ENCODE measurements around the gene RNF2.

The RNF2 gene

DNA sequence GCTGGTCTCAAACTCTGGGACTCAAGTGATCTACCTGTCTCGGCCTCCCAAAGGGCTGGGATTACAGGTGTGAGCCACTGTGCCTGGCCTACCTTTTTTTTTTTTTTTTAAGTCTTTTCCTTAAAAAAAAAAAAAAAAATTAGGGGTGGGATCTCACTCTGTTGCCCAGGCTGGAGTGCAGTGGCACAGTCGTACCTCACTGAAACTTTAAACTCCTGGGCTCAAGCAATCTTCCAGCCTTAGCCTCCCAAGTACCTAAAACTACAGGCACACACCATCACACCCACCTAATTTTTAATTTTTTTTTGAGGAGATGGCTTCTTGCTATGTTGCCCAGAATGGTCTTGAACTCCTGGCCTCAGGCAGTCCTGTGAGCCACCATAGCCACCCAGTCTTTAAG is 38.5 kb downstream of the RNF2 start:
- Histone ChIP-seq H3K14ac (ENCODE audit: low read length) (no peak overlapping the region), H3K4me2 (ENCODE audit: low read length) (no peak overlapping the region), H2BK12ac (ENCODE audit: low read length) (no peak overlapping the region), H3K79me2 (ENCODE audit: control insufficient read depth, insufficient read depth, low read length, poor library complexity) (peaks cover 3% of the 10 kb centered on the region), H3K4ac (ENCODE audit: low read depth, low read length) (peak overlapping the region; percentile 89), H3K79me1 (ENCODE audit: low read length) (no peaks in the 10 kb centered on the region), H2BK120ac (ENCODE audit: insufficient read depth, low read length, poor library complexity) (no peak overlapping the region), H3K36me3 (ENCODE audit: control insufficient read depth in 1 of 2, insufficient read depth in 2 of 2, low read length in 2 of 2) (no peaks in the 10 kb centered on the region), H4K91ac (ENCODE audit: low read depth, low read length) (no peak overlapping the region), H3K4me3 (ENCODE audit: low read depth, low read length) (no peak overlapping the region), H3K4me1 (ENCODE audit: control insufficient read depth in 1 of 2, insufficient read depth in 2 of 2, low read length in 2 of 2) (no peaks in the 10 kb centered on the region), H3K9ac (ENCODE audit: low read length) (no peak overlapping the region), H2BK5ac (ENCODE audit: low read depth, low read length, poor library complexity) (no peak overlapping the region), H4K8ac (ENCODE audit: low read depth, low read length) (no peak overlapping the region), H3K23ac (ENCODE audit: low read length) (no peak overlapping the region), H3K27me3 (ENCODE audit: insufficient read depth, low read length) (no peaks in the 10 kb centered on the region), H3K18ac (ENCODE audit: low read length) (no peak overlapping the region), H2AFZ (ENCODE audit: insufficient read depth, low read length, poor library complexity) (no peak overlapping the region), H2AK5ac (ENCODE audit: low read length) (no peak overlapping the region), H3K9me3 (ENCODE audit: insufficient read depth, low read depth, low read length) (no peaks in the 10 kb centered on the region), H4K12ac (ENCODE audit: low read depth, low read length) (no peak overlapping the region), H3K27ac (ENCODE audit: low read depth, low read length) (no peak overlapping the region)
- no CpG with 5 or more reads among the region's 2 CpGs for whole genome bisulfite sequencing (ENCODE audit: extremely low coverage, insufficient coverage, insufficient read length)
- DNase-seq = no peak

DNA sequence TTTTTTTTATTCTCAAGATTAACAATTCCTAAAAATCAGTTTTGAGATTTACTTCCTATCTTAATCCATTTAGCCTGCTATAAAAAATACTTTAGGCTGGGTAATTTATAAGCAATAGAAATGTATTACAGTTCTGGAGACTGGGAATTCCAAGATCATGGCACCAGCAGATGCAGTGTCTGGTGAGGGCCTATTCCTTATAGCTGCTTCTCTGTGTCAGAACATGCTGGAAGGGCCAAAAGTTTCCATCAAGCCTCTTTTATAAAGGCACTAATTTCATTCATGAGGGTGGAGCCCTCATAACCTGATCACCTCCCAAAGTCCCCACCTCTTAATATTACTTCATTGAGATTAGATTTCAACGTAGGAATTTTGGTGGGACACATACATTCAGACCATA is 41.7 kb downstream of the RNF2 start:
- H3K4me2 ChIP-seq (ENCODE audit: low read length) = no peak overlapping the region
- H3K79me2 ChIP-seq (ENCODE audit: control insufficient read depth, insufficient read depth, low read length, poor library complexity) = no peaks in the 10 kb centered on the region
- no peak overlapping the region for H4K91ac ChIP-seq (ENCODE audit: low read depth, low read length)
- H3K4ac ChIP-seq (ENCODE audit: low read depth, low read length) = no peak overlapping the region
- H4K12ac ChIP-seq (ENCODE audit: low read depth, low read length) = no peak overlapping the region
- no peaks in the 10 kb centered on the region for H3K79me1 ChIP-seq (ENCODE audit: low read length)
- H3K23ac ChIP-seq (ENCODE audit: low read length) = no peak overlapping the region
- H3K9ac ChIP-seq (ENCODE audit: low read length) = no peak overlapping the region
- H2BK120ac ChIP-seq (ENCODE audit: insufficient read depth, low read length, poor library complexity) = no peak overlapping the region
- peaks cover 5 to 8% of the 10 kb centered on the region in 2 experiments for H3K36me3 ChIP-seq (ENCODE audit: control insufficient read depth in 1 of 2, insufficient read depth in 2 of 2, low read length in 2 of 2)
- H3K27me3 ChIP-seq (ENCODE audit: insufficient read depth, low read length) = no peaks in the 10 kb centered on the region
- no peak overlapping the region for H4K8ac ChIP-seq (ENCODE audit: low read depth, low read length)
- no peak overlapping the region for H2AK5ac ChIP-seq (ENCODE audit: low read length)
- WGBS (ENCODE audit: extremely low coverage, insufficient coverage, insufficient read length) = no CpG with 5 or more reads among the region's 1 CpG
- no peak overlapping the region for H3K18ac ChIP-seq (ENCODE audit: low read length)
- no peak overlapping the region for H2AFZ ChIP-seq (ENCODE audit: insufficient read depth, low read length, poor library complexity)
- no peak overlapping the region for H3K14ac ChIP-seq (ENCODE audit: low read length)
- no peak overlapping the region for H2BK12ac ChIP-seq (ENCODE audit: low read length)
- no peak for DNase-seq
- no peak overlapping the region for H3K4me3 ChIP-seq (ENCODE audit: low read depth, low read length)
- no peaks in the 10 kb centered on the region for H3K9me3 ChIP-seq (ENCODE audit: insufficient read depth, low read depth, low read length)
- no peak overlapping the region for H2BK5ac ChIP-seq (ENCODE audit: low read depth, low read length, poor library complexity)
- no peaks in the 10 kb centered on the region for H3K4me1 ChIP-seq (ENCODE audit: control insufficient read depth in 1 of 2, insufficient read depth in 2 of 2, low read length in 2 of 2)
- H3K27ac ChIP-seq (ENCODE audit: low read depth, low read length) = no peak overlapping the region

DNA sequence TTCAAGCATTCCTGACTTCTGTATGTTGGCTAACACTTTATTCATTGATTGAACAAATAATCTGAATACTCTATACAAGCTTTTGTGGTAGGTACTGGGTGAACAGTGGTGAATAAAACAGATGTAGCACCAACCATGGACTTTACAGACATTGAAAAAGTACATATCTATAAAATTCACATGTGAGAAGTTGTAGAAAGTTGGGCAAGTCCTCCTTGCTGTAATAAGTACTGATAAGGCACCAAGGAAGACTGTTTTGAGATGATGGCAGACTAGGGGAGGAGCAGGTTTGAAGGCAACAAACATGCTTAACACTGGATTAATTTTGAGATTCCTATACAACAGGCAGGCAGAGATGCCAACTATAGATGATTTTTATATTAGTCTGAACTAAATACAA is 42.4 kb downstream of the RNF2 start:
- Histone ChIP-seq H2BK120ac (ENCODE audit: insufficient read depth, low read length, poor library complexity) (no peak overlapping the region), H3K4ac (ENCODE audit: low read depth, low read length) (no peak overlapping the region), H3K36me3 (ENCODE audit: control insufficient read depth in 1 of 2, insufficient read depth in 2 of 2, low read length in 2 of 2) (peaks cover 7 to 10% of the 10 kb centered on the region in 2 experiments), H3K23ac (ENCODE audit: low read length) (no peak overlapping the region), H3K9me3 (ENCODE audit: insufficient read depth, low read depth, low read length) (no peaks in the 10 kb centered on the region), H3K4me2 (ENCODE audit: low read length) (no peak overlapping the region), H3K14ac (ENCODE audit: low read length) (no peak overlapping the region), H2BK5ac (ENCODE audit: low read depth, low read length, poor library complexity) (no peak overlapping the region), H3K79me2 (ENCODE audit: control insufficient read depth, insufficient read depth, low read length, poor library complexity) (no peaks in the 10 kb centered on the region), H4K8ac (ENCODE audit: low read depth, low read length) (no peak overlapping the region), H3K4me1 (ENCODE audit: control insufficient read depth in 1 of 2, insufficient read depth in 2 of 2, low read length in 2 of 2) (no peaks in the 10 kb centered on the region), H4K91ac (ENCODE audit: low read depth, low read length) (no peak overlapping the region), H4K12ac (ENCODE audit: low read depth, low read length) (no peak overlapping the region), H3K4me3 (ENCODE audit: low read depth, low read length) (no peak overlapping the region), H3K27ac (ENCODE audit: low read depth, low read length) (no peak overlapping the region), H3K27me3 (ENCODE audit: insufficient read depth, low read length) (no peaks in the 10 kb centered on the region), H2AK5ac (ENCODE audit: low read length) (no peak overlapping the region), H2AFZ (ENCODE audit: insufficient read depth, low read length, poor library complexity) (no peak overlapping the region), H3K18ac (ENCODE audit: low read length) (no peak overlapping the region), H3K79me1 (ENCODE audit: low read length) (no peaks in the 10 kb centered on the region), H3K9ac (ENCODE audit: low read length) (no peak overlapping the region), H2BK12ac (ENCODE audit: low read length) (no peak overlapping the region)
- DNase-seq = no peak

DNA sequence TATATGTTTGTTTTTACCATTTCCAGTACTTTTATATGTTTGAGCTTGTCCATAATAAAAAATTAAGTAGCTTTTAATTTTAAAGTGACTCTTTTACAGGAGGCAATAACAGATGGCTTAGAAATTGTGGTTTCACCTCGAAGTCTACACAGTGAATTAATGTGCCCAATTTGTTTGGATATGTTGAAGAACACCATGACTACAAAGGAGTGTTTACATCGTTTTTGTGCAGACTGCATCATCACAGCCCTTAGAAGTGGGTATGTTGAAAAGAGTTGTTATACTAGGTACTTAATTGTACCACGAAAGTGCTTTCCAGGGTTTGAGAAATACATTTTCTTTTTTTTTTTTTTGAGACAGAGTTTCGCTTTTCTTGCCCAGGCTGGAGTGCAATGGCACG is 46.1 kb downstream of the RNF2 start:
- Histone ChIP-seq H3K4me1 (ENCODE audit: control insufficient read depth in 1 of 2, insufficient read depth in 2 of 2, low read length in 2 of 2) (no peaks in the 10 kb centered on the region), H3K4me2 (ENCODE audit: low read length) (no peak overlapping the region), H3K27ac (ENCODE audit: low read depth, low read length) (no peak overlapping the region), H2BK12ac (ENCODE audit: low read length) (no peak overlapping the region), H2BK5ac (ENCODE audit: low read depth, low read length, poor library complexity) (no peak overlapping the region), H3K36me3 (ENCODE audit: control insufficient read depth in 1 of 2, insufficient read depth in 2 of 2, low read length in 2 of 2) (peaks cover 7 to 10% of the 10 kb centered on the region in 2 experiments), H2AFZ (ENCODE audit: insufficient read depth, low read length, poor library complexity) (no peak overlapping the region), H3K14ac (ENCODE audit: low read length) (no peak overlapping the region), H3K79me2 (ENCODE audit: control insufficient read depth, insufficient read depth, low read length, poor library complexity) (no peaks in the 10 kb centered on the region), H3K9ac (ENCODE audit: low read length) (no peak overlapping the region), H3K4me3 (ENCODE audit: low read depth, low read length) (no peak overlapping the region), H4K12ac (ENCODE audit: low read depth, low read length) (no peak overlapping the region), H3K23ac (ENCODE audit: low read length) (no peak overlapping the region), H3K79me1 (ENCODE audit: low read length) (no peaks in the 10 kb centered on the region), H3K18ac (ENCODE audit: low read length) (no peak overlapping the region), H4K91ac (ENCODE audit: low read depth, low read length) (no peak overlapping the region), H4K8ac (ENCODE audit: low read depth, low read length) (no peak overlapping the region), H3K27me3 (ENCODE audit: insufficient read depth, low read length) (no peaks in the 10 kb centered on the region), H3K9me3 (ENCODE audit: insufficient read depth, low read depth, low read length) (no peaks in the 10 kb centered on the region), H2AK5ac (ENCODE audit: low read length) (no peak overlapping the region), H2BK120ac (ENCODE audit: insufficient read depth, low read length, poor library complexity) (no peak overlapping the region), H3K4ac (ENCODE audit: low read depth, low read length) (no peak overlapping the region)
- no peak for DNase-seq
- no CpG with 5 or more reads among the region's 5 CpGs for WGBS (ENCODE audit: extremely low coverage, insufficient coverage, insufficient read length)

Measured in trophoblast cell (in vitro differentiated cells and primary cell).